HG03097 (cell line): ENCODE data around the gene IMMP2L.

Experiments used
- ATAC-seq: cut with Tn5 transposase; IDR thresholded peaks from one replicate; pipeline ENCODE4 v1.9.1; 2021; ENCODE audit not compliant: unreplicated experiment, low FRiP score

The IMMP2L gene

DNA sequence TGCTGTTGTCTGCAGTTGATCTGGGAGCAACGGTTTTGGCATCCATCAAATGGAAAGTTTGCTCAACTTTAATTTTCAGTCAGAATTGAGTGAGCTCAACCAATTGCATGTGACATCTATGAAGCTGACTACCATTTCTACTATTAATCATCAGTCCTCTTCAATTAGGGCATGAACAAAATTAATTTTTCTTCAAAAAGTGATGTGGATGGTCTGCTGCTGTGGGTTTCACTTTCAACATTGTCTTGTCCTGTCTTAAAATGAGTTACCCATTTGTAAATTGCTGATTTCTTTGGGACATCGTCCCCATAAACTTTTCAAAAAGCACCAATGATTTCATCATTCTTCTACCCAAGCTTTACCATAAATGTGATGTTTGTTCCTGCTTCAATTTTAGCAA lies 648.0 kb downstream of the IMMP2L start:
- ATAC-seq = no peak

GRCh38 chr7:110911632-110912031 lies 650.7 kb downstream of the IMMP2L start:
- no peak for ATAC-seq

GRCh38 chr7:110909117-110909516 lies 653.2 kb downstream of the IMMP2L start:
- ATAC-seq = no peak

DNA sequence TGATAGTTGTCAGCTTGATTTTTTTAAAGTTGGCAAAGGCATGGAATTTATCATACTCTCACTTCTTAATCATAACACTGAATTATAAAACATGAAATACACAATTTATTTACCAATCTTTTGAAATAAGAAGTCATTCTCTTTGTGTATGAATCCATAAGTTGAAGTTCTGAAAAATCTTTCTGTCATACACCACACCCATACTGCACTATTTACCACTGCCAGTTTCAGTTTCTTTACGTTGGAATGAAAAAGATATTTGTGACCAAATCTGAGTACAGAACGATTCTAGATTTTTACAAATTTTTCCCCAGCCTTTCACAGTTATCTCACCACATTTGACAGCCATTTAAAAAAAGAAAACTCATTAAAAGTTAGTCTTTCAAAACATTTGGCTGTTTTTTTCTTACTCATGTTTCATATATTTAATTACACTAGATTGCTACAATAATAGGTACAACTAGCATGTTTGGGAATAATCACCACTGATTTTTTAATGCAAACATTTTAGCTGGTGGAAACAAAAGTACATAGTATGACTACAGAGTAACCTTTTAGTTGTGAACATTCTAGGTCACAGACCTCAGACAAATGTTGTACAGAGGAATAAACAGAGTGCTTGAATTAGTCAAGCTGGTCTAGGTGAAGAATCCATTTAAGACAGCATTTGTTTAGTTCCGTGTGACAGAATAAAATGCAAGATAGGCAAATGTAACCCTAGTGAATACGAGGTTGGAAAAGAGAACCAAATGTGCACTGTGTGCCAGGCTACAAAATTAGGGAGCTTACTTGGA lies 656.3 kb downstream of the IMMP2L start:
- no peak for ATAC-seq

DNA sequence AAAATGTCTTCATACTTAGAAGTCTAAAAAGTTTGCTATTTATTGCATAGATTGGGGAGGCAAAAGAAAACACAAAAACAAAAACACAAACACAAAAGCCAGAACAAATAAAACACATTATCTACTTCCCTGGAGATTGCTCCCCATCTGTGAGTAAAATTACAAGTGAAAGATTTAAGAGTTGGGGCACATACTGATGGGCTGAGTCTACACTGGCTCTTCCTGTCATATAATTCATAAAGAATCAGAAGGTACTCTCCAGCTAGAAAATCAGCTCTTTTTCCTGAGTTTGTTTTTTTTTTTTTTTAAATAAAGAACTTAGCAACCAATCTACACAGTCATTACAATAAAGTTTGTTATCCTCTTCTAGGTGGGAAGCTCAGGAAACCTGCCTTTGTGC lies 663.8 kb downstream of the IMMP2L start:
- no peak for ATAC-seq

GRCh38 chr7:110897538-110897937 lies 664.8 kb downstream of the IMMP2L start:
- no peak for ATAC-seq

DNA sequence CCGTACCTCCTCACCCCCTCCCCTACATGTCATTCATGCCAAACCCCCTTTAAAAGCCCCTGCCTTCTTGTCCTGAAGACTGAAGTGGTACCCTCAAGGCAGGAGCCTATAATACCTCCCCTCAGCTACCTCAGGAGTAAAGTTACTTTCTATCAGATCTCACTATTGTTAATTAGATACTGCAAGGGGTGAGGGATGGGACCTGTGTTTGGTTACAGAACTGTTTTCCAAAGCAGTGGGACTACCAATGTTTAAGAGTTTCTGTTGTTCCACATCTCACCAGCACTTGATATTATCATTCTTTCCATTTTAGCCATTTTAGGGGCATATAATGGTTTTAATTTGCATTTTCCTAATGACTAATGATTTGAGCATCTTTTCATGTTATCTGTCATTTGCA lies 668.2 kb downstream of the IMMP2L start:
- ATAC-seq = no peak

DNA sequence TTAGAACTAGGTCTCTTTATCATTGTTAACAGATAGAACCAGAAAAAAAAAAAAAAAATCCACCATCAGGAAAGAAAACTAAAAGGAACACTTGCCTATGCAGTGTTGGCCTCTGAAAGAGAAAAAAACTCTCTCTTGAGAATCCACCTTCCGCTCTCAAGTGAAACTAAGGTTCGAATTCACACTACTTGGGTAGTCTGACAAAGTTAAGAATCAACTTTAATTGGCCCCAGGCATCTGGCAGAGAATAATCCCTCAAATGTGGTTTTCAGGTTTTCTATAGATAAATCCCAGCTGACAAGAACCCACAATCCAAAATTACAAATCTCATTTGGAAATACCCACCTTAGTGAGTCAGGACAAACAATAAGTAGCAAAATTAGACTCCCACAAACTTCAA lies 671.1 kb downstream of the IMMP2L start:
- ATAC-seq = no peak

- no peak for ATAC-seq
Observed at GRCh38 chr7:110890101-110890500, 672.2 kb downstream of the IMMP2L start.

DNA sequence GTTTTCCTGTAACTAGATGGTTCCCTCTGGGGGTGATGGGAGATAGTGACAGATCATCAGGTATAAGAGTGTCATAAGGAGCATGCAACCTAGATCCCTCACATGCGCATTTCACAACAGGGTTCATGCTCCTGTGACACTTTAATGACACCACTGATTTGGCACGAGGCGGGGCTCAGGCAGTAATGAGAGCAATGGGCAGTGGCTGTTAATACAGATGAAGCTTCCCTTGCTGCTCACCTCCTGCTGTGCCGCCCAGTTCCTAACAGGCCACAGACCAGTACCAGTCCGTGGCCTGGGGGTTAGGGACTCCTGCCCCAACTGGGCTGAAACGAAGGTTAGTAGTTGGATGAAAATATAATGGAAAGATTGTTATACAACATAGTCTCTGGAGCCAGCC lies 673.0 kb downstream of the IMMP2L start:
- no peak for ATAC-seq

GRCh38 chr7:110888641-110889040 lies 673.7 kb downstream of the IMMP2L start:
- ATAC-seq = no peak

DNA sequence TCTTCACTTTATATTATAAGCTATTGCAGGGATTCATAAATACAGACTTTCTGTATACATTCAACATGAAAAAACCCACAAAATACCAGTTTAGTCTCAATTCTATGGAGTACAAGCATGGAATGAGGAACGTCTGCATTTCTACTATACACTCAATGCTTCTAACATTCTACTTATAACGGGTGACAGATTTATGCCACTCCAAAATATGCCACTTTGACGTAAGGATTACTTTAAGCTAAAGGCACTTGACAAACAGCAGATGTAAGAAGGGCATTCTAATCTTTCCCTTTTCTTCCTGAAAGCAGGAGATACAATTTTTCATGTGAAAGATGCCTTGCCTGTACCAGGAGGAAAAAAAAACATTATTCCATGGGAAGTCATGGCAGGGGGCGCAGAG lies 676.8 kb downstream of the IMMP2L start:
- ATAC-seq = no peak

- no peak for ATAC-seq
Observed at GRCh38 chr7:110881721-110882120, 680.6 kb downstream of the IMMP2L start.

GRCh38 chr7:110880971-110881370 lies 681.3 kb downstream of the IMMP2L start:
- ATAC-seq = no peak

DNA sequence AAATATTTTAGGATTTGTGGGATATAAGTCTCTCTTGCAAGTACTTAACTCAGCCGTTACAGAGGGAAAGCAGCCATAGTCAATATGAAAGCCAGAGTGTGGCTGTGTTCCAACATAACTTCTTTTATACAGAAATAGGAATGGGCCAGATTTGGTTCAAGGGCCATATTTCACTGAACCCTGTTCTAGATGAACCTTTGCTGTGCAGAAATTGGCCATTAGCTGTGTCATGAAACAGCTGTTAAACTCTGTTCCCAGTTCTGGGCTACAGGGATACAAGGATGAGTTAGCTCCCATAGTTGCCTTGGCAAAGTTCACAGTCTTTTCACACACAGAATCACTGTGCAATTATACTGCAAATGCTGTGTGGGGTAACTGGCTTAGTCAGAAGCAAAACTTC lies 685.3 kb downstream of the IMMP2L start:
- ATAC-seq = no peak

DNA sequence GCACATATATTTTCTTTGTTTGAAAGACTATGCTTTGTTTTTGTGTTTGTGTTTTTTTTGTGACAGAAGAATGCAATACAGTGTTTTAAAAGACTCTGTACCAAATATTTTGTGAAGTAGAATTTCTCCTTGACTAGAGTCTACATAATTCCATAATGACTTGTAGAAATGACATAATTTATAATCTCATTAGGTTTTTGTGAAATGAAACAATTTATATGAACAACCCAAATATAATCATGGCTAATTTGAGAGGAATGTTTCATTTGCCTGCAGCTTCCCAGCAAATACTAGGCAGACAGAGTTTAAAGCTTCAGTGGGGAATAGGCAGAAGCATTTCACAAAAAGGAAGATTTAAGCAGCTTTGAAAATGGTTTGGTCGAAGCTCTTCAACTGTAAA lies 686.9 kb downstream of the IMMP2L start:
- no peak for ATAC-seq

GRCh38 chr7:110871856-110872255 lies 690.4 kb downstream of the IMMP2L start:
- no peak for ATAC-seq

DNA sequence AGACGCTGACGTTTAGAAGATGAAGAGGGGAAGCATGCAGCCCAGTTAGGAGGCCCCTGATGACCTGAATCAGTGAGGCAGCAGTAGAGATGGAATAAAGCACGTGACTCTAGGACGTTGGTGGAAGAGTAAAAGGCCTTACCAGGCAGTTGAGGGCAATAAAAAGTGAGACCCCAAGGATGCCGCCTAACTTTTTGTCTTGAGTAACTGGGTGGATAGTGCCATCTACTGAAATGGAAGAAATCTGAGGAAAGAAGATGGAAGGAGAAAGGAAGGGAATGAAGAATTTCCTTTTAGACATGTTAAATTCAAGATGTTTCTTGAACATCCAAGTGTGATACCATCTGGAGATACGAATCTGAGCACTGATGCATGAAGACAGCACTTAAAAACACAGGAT lies 691.4 kb downstream of the IMMP2L start:
- ATAC-seq = no peak

DNA sequence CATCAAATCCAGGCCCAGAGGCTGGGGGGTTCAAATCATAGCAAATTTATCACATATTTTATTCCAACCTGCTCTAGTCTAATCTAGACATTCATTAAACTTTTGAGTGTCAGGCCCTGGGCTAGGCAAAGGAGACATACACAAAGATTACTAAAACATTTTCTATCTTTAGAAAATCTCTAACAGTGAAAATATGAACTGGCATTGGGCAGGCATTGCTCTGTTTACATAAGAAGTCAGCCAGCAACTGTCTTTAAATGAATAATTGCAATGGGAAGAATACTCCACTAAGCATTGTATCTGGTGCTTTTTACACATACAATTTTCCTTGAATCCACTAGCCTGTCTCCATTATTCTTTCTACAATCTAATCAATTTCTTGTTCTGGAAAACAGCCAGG lies 693.8 kb downstream of the IMMP2L start:
- ATAC-seq = no peak

- ATAC-seq = no peak
Observed at GRCh38 chr7:110867771-110868170, 694.5 kb downstream of the IMMP2L start.

DNA sequence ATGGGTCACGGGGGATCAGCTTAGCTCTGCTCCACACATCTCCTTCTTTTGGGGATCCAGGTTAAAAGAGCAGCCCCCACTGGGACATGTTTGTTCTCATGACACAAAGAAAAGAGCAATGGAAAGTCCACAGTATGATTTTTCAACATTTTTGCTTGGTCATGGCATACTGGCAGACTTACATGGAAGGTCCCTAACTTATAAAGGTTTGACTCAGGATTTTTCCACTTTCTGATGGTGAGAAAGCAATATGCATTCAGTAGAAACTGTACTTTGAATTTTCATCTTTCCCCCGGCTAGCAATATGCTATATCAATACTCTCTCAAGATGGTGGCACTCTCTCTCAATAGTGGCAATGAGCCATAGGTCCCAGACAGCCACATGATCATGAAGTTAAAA lies 699.0 kb downstream of the IMMP2L start:
- no peak for ATAC-seq

DNA sequence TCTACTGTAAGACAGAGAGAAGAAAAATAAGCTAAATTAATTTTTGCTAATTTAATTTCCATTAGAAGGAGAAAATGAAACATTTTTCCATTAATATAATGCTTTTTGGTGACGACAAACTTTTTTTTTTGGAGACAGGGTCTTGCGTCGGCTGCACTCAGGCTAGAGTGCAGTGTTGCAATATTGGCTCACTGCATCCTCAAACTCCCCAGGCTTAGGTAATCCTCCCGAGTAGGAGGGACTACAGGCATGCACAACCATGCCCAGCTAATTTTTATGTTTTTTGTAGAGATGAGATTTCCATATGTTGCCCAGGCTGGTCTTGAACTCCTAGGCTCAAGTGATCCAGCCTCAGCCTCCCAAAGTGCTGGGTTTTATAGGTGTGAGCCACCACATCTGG lies 701.1 kb downstream of the IMMP2L start:
- ATAC-seq = no peak

GRCh38 chr7:110857106-110857505 lies 705.2 kb downstream of the IMMP2L start:
- ATAC-seq = no peak
